COLO829 (cell line): Measurements from ENCODE around the gene LIX1L.

Experiments
- DNase-seq: peaks from one replicate; pipeline ENCODE4 v3.0.0; 2012; ENCODE audit warnings: low spot score

Gene LIX1L

GRCh38 chr1:145893306-145894055 lies 64.3 kb downstream of the LIX1L start:
- DNase-seq = no peak

GRCh38 chr1:145892486-145893087 lies 65.2 kb downstream of the LIX1L start:
- peak; percentile 28 for DNase-seq

GRCh38 chr1:145891587-145892485 lies 66.0 kb downstream of the LIX1L start:
- peak; percentile 100 for DNase-seq

- DNase-seq = no peak
These were observed 66.7 kb downstream of the LIX1L start for GRCh38 chr1:145891143-145891542.

- DNase-seq = no peak
These were observed 68.1 kb downstream of the LIX1L start for GRCh38 chr1:145889722-145890121.

- DNase-seq = no peak
These were observed 70.2 kb downstream of the LIX1L start for GRCh38 chr1:145887631-145888030.

- no peak for DNase-seq
These were observed 71.0 kb downstream of the LIX1L start for GRCh38 chr1:145886816-145887215.

GRCh38 chr1:145886390-145886789 lies 71.4 kb downstream of the LIX1L start:
- no peak for DNase-seq

GRCh38 chr1:145885738-145886287 lies 72.0 kb downstream of the LIX1L start, which contains the start of gene ANKRD35:
Gene ANKRD35 (minus strand): TSS chr1:145885866. CDS start chr1:145885758, 108 bp downstream.
- peak; percentile 95 for DNase-seq

GRCh38 chr1:145884675-145885074 lies 73.1 kb downstream of the LIX1L start:
- DNase-seq = no peak
